Stomach (tissue), 4 donors: ENCODE data around the gene FKBP14.

Source experiments
- EP300 ChIP-seq: sonication (generic); formaldehyde crosslinking; IDR thresholded peaks from one replicate; pipeline ENCODE4 v1.6.1; 2017; ENCODE audit warnings: antibody characterized with exemption
- POLR2A ChIP-seq, 4 donors: fragments of 450-650 bp; IDR thresholded peaks; one replicate each; pipeline ENCODE4 v1.6.1; 2016; ENCODE audit warnings: antibody characterized with exemption in 4 of 4, control low read depth in 2 of 4, mild to moderate bottlenecking in 1 of 4, moderate library complexity in 1 of 4
- POLR2AphosphoS5 ChIP-seq, 3 donors: sonication (generic); formaldehyde crosslinking; IDR thresholded peaks; one replicate each; pipeline ENCODE4 v1.6.1; 2016; ENCODE audit warnings: antibody characterized with exemption in 3 of 3
- TF ChIP-seq, protein P1 (sequence below), 7 experiments: fragments of 450-650 bp in 4 of 7; fragments of 200-600 bp in 3 of 7; sonication (generic) in 3 of 7; IDR thresholded peaks; one replicate each; pipeline ENCODE4 v1.5.1; 2016 to 2019; ENCODE audit warnings: antibody characterized with exemption in 7 of 7, control low read depth in 2 of 7, mild to moderate bottlenecking in 1 of 7

- TF ChIP-seq, protein P1, sequence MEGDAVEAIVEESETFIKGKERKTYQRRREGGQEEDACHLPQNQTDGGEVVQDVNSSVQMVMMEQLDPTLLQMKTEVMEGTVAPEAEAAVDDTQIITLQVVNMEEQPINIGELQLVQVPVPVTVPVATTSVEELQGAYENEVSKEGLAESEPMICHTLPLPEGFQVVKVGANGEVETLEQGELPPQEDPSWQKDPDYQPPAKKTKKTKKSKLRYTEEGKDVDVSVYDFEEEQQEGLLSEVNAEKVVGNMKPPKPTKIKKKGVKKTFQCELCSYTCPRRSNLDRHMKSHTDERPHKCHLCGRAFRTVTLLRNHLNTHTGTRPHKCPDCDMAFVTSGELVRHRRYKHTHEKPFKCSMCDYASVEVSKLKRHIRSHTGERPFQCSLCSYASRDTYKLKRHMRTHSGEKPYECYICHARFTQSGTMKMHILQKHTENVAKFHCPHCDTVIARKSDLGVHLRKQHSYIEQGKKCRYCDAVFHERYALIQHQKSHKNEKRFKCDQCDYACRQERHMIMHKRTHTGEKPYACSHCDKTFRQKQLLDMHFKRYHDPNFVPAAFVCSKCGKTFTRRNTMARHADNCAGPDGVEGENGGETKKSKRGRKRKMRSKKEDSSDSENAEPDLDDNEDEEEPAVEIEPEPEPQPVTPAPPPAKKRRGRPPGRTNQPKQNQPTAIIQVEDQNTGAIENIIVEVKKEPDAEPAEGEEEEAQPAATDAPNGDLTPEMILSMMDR (IDR thresholded peaks at IDR 0.05): no peak
- TF ChIP-seq POLR2A (IDR thresholded peaks at IDR 0.05) (no peak), POLR2AphosphoS5 (IDR thresholded peaks at IDR 0.05) (no peak), EP300 (no peak)
Measured at GRCh38 chr7:30066687-30067086, 40.2 kb upstream of the FKBP14 start.
